T-cell (primary cell): Measurements from ENCODE around the gene CDT1. TPM values are rescaled to one million over a fixed set of nuclear protein-coding genes. Genes with fewer than 3 reads are reported as not detected.

Experiments
- ATAC-seq, 4 experiments: fragments of 200-7000 bp in 3 of 4; fragments of 150-1000 bp in 1 of 4; cut with Tn5 transposase; replicated peaks in 1 of 4; 1 replicate in 3 of 4; 2 replicates in 1 of 4; pipeline ENCODE4 v1.10.0; 2021; ENCODE audit warnings: moderate library complexity in 3 of 4, mild to moderate bottlenecking in 2 of 4, moderate number of reproducible peaks in 1 of 4
- CTCF ChIA-PET, 2 donors: fragments of 300-600 bp; sonication (Branson Sonifier 250); formaldehyde crosslinking; loops; one replicate each; lab custom pipeline; 2022; ENCODE audit warnings: antibody characterized with exemption in 2 of 2; lab: Charles Lee
- POLR2A ChIA-PET, 2 donors: fragments of 300-600 bp; sonication (Branson Sonifier 250); formaldehyde crosslinking; loops; one replicate each; lab custom pipeline; 2022; ENCODE audit warnings: antibody characterized with exemption in 2 of 2; lab: Charles Lee
- DNase-seq, 35 experiments: peaks; one replicate each; pipeline versions ENCODE4 v3.0.0 to v3.0.0-alpha.2; 2013 to 2023
- H3K27ac ChIP-seq: one replicate; pipeline ENCODE4 v1.5.1; 2013; ENCODE audit warnings: low read length
- H3K27me3 ChIP-seq, 2 experiments: replicated peaks in 1 of 2; 1 replicate in 1 of 2; 2 replicates in 1 of 2; pipeline versions ENCODE4 v1.6.1 to v1.7.0; 2013; ENCODE audit warnings: low read length in 1 of 2, mixed read lengths in 1 of 2; ENCODE audit not compliant: control insufficient read depth in 2 of 2, insufficient read depth in 2 of 2; ENCODE audit errors: extremely low read depth in 1 of 2
- H3K36me3 ChIP-seq, 2 donors: 1 replicate in 1 of 2; 2 replicates in 1 of 2; pipeline versions ENCODE4 v1.6.1 to v1.7.0; 2013; ENCODE audit warnings: low read length in 1 of 2; ENCODE audit not compliant: control insufficient read depth in 2 of 2, insufficient read depth in 1 of 2; ENCODE audit errors: extremely low read depth in 1 of 2
- H3K4me1 ChIP-seq, 2 experiments: 1 replicate in 1 of 2; 2 replicates in 1 of 2; pipeline versions ENCODE4 v1.6.1 to v1.7.0; 2013; ENCODE audit warnings: low read length in 2 of 2, mixed read lengths in 1 of 2; ENCODE audit not compliant: insufficient read depth in 2 of 2, control insufficient read depth in 1 of 2; ENCODE audit errors: extremely low read depth in 1 of 2
- H3K4me3 ChIP-seq, 2 donors: 1 replicate in 1 of 2; 2 replicates in 1 of 2; pipeline versions ENCODE4 v1.5.1 to v1.7.0; 2013; ENCODE audit warnings: mild to moderate bottlenecking in 2 of 2, low read length in 1 of 2, moderate library complexity in 1 of 2; ENCODE audit not compliant: control insufficient read depth in 1 of 2; ENCODE audit errors: extremely low read depth in 1 of 2
- H3K9me3 ChIP-seq: 2 replicates; pipeline ENCODE4 v1.7.0; 2013
- H3K27ac Mint-ChIP-seq, 2 donors: one replicate each; pipeline ENCODE4 v1.8.0; 2020 to 2021; ENCODE audit warnings: mild to moderate bottlenecking in 2 of 2, mixed read lengths in 2 of 2
- H3K27me3 Mint-ChIP-seq, 2 donors: one replicate each; pipeline ENCODE4 v1.8.0; 2021 to 2022; ENCODE audit warnings: mixed read lengths in 2 of 2
- H3K36me3 Mint-ChIP-seq: one replicate; pipeline ENCODE4 v1.8.0; 2021; ENCODE audit warnings: mixed read lengths
- H3K4me1 Mint-ChIP-seq, 3 donors: one replicate each; pipeline ENCODE4 v1.8.0; 2020 to 2022; ENCODE audit warnings: mixed read lengths in 3 of 3, mild to moderate bottlenecking in 1 of 3
- H3K4me3 Mint-ChIP-seq, 3 donors: one replicate each; pipeline ENCODE4 v1.8.0; 2020 to 2022; ENCODE audit warnings: mild to moderate bottlenecking in 3 of 3, mixed read lengths in 3 of 3, moderate library complexity in 3 of 3
- H3K9me3 Mint-ChIP-seq, 3 donors: one replicate each; pipeline ENCODE4 v1.8.0; 2020 to 2022; ENCODE audit warnings: mixed read lengths in 3 of 3
- WGBS: methylation state at CpG from one replicate; pipeline ENCODE4 v1.1.5; 2013; ENCODE audit warnings: missing lambda C conversion rate; ENCODE audit not compliant: insufficient coverage; 5-methylcytosine and 5-hydroxymethylcytosine counted together
- total RNA-seq, 35 experiments: library from RNA in 6 of 35; stranded (reverse) in 6 of 35; fragments of 120-200 nt in 1 of 35; gene quantifications; one replicate each; pipeline versions ENCODE4 v1.2.1 to v1.2.4 and lab custom pipeline; 2013 to 2026

Gene CDT1
- total RNA-seq, 5 donors from 2014 or later (not counting 1 experiment from before 2014, with no cell fraction given), result 0.93 to 3.7 (median 1.5) TPM

DNA sequence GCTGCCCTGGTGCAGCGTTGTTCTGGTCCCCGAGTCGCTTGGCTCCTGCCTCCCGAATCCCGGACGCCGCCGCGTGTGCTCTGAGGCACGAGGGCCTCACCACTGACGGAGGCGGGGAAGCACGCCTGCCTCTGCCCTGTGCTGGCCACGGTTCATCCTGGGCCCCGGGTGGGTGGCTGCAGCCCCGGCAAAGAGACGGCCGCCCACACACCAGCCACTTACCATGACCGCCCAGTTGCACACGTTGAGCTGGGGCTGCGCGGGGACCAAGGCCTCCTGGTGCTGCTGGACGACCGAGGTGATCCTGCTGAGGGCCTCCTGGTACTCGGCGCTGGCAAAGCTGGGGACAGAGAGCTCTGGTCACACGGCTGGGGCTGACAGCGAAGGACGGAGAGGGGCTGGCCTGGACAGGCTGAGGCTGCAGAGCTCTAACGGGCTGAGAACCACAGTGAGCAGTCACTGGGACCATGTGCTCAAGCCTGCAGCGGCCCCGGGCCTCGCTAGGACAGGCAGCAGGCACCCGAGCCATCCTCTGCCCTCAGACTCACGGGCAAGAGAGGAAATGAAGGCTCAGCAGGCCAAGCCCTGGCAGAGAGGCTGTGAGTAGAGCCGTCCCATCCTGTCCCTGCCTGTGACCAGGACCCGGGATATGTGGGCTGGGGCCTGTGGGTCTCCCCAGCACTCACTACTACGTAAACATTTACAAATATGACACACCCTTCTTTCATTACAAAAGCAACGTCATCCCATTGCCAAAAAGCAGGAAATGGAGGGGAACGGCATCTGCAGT lies 14.4 kb downstream of the CDT1 start:
- Mint-ChIP-seq H3K27ac (no peak overlapping the region), H3K9me3 (no peaks in the 10 kb centered on the region), H3K36me3 (no peaks in the 10 kb centered on the region), H3K27me3 (no peaks in the 10 kb centered on the region), H3K4me3 (no peak overlapping the region), H3K4me1 (peaks cover 0 to 3% (median 0%) of the 10 kb centered on the region in 3 donors)
- ATAC-seq (no peak), DNase-seq (no peak)
- Histone ChIP-seq H3K27me3 (no peaks in the 10 kb centered on the region), H3K27ac (no peak overlapping the region), H3K4me1 (peaks cover 0 to 8% of the 10 kb centered on the region in 2 experiments), H3K9me3 (no peaks in the 10 kb centered on the region), H3K4me3 (no peak overlapping the region), H3K36me3 (peaks cover 12 to 15% of the 10 kb centered on the region in 2 donors)
- WGBS, result 90% methylated on average over 31 of the region's 40 CpGs
- ChIA-PET POLR2A (no interaction called here), CTCF (interaction anchor here in 1 of 2 donors (0.7 kb wide), 1 partner anchor 81 kb away, joined by 3 read pairs; no protein-coding TSS in a partner anchor)

DNA sequence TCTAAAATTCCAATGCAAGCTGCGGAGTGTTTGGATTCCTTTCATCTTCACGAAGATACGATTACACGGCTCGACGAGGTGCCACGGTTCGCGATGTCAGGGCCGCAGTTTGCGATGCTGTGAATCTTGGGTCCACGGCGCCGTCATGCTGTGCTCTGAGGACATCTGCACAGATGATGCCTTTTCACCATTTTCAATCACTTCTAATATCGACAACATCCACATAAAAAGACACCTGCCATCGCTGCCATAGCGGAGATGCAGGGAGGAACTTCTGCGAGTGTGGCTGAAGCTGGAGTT lies 14.9 kb downstream of the CDT1 start:
- H3K9me3 Mint-ChIP-seq, result no peaks in the 10 kb centered on the region
- Histone ChIP-seq H3K27ac (no peak overlapping the region), H3K9me3 (no peaks in the 10 kb centered on the region), H3K4me3 (no peak overlapping the region), H3K4me1 (peaks cover 0 to 6% of the 10 kb centered on the region in 2 experiments), H3K36me3 (peaks cover 12 to 15% of the 10 kb centered on the region in 2 donors), H3K27me3 (no peaks in the 10 kb centered on the region)
- no peaks in the 10 kb centered on the region for H3K27me3 Mint-ChIP-seq
- DNase-seq, result no peak
- ChIA-PET CTCF (no interaction called here), POLR2A (no interaction called here)
- no peak overlapping the region for H3K4me3 Mint-ChIP-seq
- 94% methylated on average over 16 of the region's 18 CpGs for WGBS
- no peak for ATAC-seq
- H3K36me3 Mint-ChIP-seq, result no peaks in the 10 kb centered on the region
- H3K4me1 Mint-ChIP-seq, result peaks cover 0 to 3% (median 0%) of the 10 kb centered on the region in 3 donors
- peak overlapping the region in 1 of 2 donors; percentile 16 for H3K27ac Mint-ChIP-seq

DNA sequence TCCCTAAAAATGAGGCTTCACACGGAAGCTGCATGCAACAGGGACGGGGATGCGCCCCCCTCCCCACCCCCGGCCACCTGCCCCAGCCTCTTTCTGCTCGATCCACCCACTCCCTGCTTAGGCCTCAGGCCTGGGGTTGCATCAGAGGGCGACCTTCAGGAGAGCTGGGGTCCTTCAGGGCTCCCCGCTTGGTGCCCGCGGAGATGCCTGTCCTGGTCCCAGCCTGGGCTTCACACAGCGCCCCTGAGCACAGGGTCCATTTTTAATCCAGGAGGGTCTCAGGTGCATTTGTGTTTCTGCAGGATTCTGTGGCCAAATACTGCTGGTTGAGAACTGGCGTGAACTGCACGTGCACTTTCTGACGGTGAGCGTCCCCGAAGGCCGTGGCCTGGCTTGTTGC lies 15.5 kb downstream of the CDT1 start:
- 95% methylated on average over 6 of the region's 16 CpGs for WGBS
- H3K4me3 Mint-ChIP-seq, result no peak overlapping the region
- Histone ChIP-seq H3K27ac (no peak overlapping the region), H3K4me3 (no peak overlapping the region), H3K4me1 (peaks cover 0 to 6% of the 10 kb centered on the region in 2 experiments), H3K9me3 (no peaks in the 10 kb centered on the region), H3K27me3 (no peaks in the 10 kb centered on the region), H3K36me3 (peaks cover 12 to 15% of the 10 kb centered on the region in 2 donors)
- ATAC-seq (no peak), DNase-seq (no peak)
- H3K27ac Mint-ChIP-seq, result no peak overlapping the region
- H3K27me3 Mint-ChIP-seq, result no peaks in the 10 kb centered on the region
- ChIA-PET CTCF (no interaction called here), POLR2A (no interaction called here)
- H3K36me3 Mint-ChIP-seq, result no peaks in the 10 kb centered on the region
- no peaks in the 10 kb centered on the region for H3K9me3 Mint-ChIP-seq
- no peaks in the 10 kb centered on the region for H3K4me1 Mint-ChIP-seq

DNA sequence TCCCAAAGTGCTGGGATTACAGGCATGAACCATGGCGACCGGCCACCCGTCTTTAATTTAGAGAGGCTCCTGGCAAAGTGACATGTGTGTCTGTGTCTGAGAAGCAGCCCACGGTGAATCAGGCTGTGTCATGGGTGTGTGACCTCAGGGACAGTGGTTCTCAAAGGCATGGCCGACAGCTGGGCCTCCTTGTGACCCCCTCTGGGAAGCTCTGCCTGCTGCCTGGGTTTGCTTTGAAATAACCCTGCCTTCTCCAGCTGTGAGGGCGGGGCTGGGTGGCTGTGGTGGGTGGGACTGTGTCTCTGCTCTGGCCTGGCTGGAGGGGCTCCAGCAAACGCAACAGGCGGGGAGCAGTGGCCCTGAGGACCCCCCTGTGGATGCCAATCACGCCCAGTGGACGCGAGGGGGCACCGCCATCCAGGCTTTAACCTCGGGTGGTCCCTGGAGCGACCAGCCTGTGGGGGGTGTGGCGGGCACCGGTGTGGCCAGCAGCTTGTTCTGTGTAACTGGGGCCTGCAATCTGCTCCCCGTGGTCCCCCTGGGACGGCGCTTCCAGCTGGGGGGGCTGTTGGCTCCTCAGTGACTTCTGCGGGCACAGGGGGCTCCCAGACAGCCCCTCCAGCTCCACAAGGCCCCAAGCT lies 16.9 kb downstream of the CDT1 start:
- Histone ChIP-seq H3K4me1 (peaks cover 0 to 6% of the 10 kb centered on the region in 2 experiments), H3K27me3 (no peaks in the 10 kb centered on the region), H3K27ac (no peak overlapping the region), H3K9me3 (no peaks in the 10 kb centered on the region), H3K36me3 (peaks cover 12 to 15% of the 10 kb centered on the region in 2 donors), H3K4me3 (no peak overlapping the region)
- Mint-ChIP-seq H3K36me3 (no peaks in the 10 kb centered on the region), H3K27me3 (no peaks in the 10 kb centered on the region), H3K4me3 (no peak overlapping the region), H3K9me3 (no peaks in the 10 kb centered on the region), H3K4me1 (no peaks in the 10 kb centered on the region), H3K27ac (no peak overlapping the region)
- ATAC-seq, result no peak
- ChIA-PET CTCF (no interaction called here), POLR2A (no interaction called here)
- 87% methylated on average over 19 of the region's 20 CpGs for WGBS
- DNase-seq, result no peak

DNA sequence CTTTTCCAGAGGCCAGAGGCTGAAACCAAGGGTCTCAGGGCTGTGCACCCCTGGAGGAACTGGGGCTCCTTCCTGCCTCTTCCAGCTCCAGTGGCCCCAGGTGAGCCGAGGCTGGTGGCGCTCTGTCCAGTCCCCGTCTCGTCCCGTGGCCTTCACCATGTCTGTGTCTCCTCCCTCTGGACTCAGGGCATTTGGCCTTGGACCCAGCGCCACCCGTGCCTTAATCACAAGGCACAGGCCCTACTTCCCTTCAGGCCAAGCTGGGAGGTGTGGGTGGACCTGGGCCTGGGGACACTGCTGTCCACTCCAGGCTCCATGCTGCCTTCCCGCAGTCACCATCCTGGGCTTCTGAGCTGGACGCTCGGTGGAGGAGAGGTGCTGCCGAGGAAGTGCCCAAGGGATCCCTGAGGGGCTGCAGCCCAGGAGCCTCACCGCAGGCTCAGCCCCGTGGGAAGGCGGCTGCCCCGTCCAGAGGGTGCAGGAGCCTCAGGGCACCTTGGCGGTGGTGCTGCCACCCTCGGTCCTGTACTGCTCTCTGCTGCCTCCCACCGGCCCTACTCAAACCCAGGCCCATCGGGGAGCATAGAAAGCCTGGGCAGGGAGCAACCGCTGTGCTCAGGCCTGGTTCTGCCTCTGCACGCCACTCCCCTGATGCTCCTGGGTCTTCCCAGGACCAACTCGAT lies 17.7 kb downstream of the CDT1 start:
- no peak overlapping the region for H3K27ac ChIP-seq
- H3K36me3 ChIP-seq, result peaks cover 12 to 17% of the 10 kb centered on the region in 2 donors
- DNase-seq (no peak), ATAC-seq (no peak)
- Mint-ChIP-seq H3K4me1 (no peaks in the 10 kb centered on the region), H3K9me3 (no peaks in the 10 kb centered on the region), H3K27me3 (no peaks in the 10 kb centered on the region), H3K27ac (no peak overlapping the region), H3K4me3 (no peak overlapping the region), H3K36me3 (no peaks in the 10 kb centered on the region)
- POLR2A ChIA-PET, result no interaction called here
- no peak overlapping the region for H3K4me3 ChIP-seq
- CTCF ChIA-PET, result no interaction called here
- H3K27me3 ChIP-seq, result no peaks in the 10 kb centered on the region
- no peaks in the 10 kb centered on the region for H3K4me1 ChIP-seq
- WGBS, result 96% methylated on average over 18 of the region's 22 CpGs
- no peaks in the 10 kb centered on the region for H3K9me3 ChIP-seq

DNA sequence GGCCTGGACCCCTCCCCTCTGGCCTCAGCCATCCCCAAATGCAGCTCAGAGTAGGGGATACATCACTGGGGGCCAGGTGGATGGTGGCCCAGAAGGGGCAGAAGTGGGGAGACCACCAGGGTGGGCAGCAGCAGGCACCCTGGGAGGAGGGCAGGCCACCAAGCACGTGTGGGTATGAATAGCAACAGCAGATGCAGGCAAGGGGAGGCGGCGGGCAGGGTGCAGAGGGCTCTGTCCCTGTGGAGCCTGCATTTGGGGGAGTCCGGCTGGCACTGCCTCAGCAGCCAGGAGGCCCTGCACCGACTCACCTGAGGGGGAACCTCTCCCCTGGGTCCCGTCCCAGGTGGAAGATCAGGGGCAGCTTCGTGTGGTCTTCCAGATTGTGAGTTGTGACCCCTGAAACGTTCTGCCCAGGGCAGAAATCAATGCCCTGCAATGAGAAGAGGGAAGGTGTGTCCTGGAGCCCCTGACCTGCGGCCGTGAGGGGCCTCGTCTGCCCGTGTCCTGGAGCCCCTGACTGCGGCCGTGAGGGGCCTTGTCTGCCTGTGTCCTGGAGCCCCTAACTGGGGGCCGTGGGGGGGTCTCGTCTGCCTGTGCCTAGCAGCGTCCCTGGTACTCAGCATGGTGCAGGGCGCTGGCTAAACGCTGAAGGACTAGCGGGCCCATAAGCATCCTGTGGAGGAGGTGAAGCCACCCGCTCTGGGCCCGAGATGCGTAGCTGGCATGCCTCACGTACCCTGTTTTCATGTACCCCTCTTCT lies 18.9 kb downstream of the CDT1 start:
- Mint-ChIP-seq H3K9me3 (no peaks in the 10 kb centered on the region), H3K36me3 (no peaks in the 10 kb centered on the region), H3K4me1 (no peaks in the 10 kb centered on the region), H3K4me3 (no peak overlapping the region), H3K27me3 (no peaks in the 10 kb centered on the region), H3K27ac (no peak overlapping the region)
- Histone ChIP-seq H3K9me3 (no peaks in the 10 kb centered on the region), H3K27me3 (no peaks in the 10 kb centered on the region), H3K36me3 (peaks cover 12 to 17% of the 10 kb centered on the region in 2 donors), H3K27ac (no peak overlapping the region), H3K4me3 (no peak overlapping the region), H3K4me1 (no peaks in the 10 kb centered on the region)
- WGBS, result 93% methylated on average over 23 of the region's 24 CpGs
- CTCF ChIA-PET, result no interaction called here
- ATAC-seq (no peak), DNase-seq (no peak)
- POLR2A ChIA-PET, result no interaction called here
